HCT116 (cell line): ENCODE measurements around the gene OXCT2. TPM values are rescaled to one million over a fixed set of nuclear protein-coding genes. Genes with fewer than 3 reads are reported as not detected.
A peak's percentile ranks its signal among the peaks of the same experiment; 100 is the strongest.
"Not testable (repeated sequence)": the region's sequence is repeated elsewhere in the genome, so short reads cannot be mapped to it uniquely, and the experiment has no call there.

Experiments used
- ATAC-seq: fragments of 200-7000 bp; cut with Tn5 transposase; 2 replicates; pipeline ENCODE4 v1.9.1; 2020; ENCODE audit warnings: mild to moderate bottlenecking, moderate library complexity
- Bru-seq: library from RNA; stranded (reverse); fragments of 400-500 nt; gene quantifications from one replicate; lab custom pipeline; 2021; lab: Mats Ljungman, UMichigan
- BruChase-seq, 2 experiments: library from RNA; stranded (reverse); fragments of 400-500 nt; gene quantifications; one replicate each; lab custom pipeline; 2021; lab: Mats Ljungman, UMichigan
- BruUV-seq: library from RNA; stranded (reverse); fragments of 400-500 nt; replicated peaks from 2 replicates; lab custom pipeline; 2021; lab: Mats Ljungman, UMichigan
- CTCF ChIA-PET: fragments of 300-600 bp; sonication (Branson Sonifier 250); formaldehyde crosslinking; loops from one replicate; lab custom pipeline; 2021; ENCODE audit warnings: antibody characterized with exemption; lab: Charles Lee
- POLR2A ChIA-PET: fragments of 300-600, 350-600 bp; sonication (Branson Sonifier 250); formaldehyde crosslinking; loops from one replicate; lab custom pipeline; 2021; ENCODE audit warnings: antibody characterized with exemption; lab: Charles Lee
- RAD21 ChIA-PET, 2 experiments: fragments of 300-600 bp; sonication (Branson Sonifier 250); formaldehyde crosslinking; loops; one replicate each; lab custom pipeline; 2023; ENCODE audit warnings: low total read pairs in 2 of 2; ENCODE audit not compliant: uncharacterized antibody in 2 of 2, unreplicated experiment in 2 of 2, low non-redundant PET in 1 of 2; lab: Charles Lee
- DNase-seq: peaks from one replicate; pipeline ENCODE4 v3.0.0-alpha.2; 2010; ENCODE audit warnings: low read depth, low spot score
- H2AFZ ChIP-seq: fragments of 200-600 bp; shearing (Covaris generic), sonication (generic); 2 replicates; pipeline ENCODE4 v1.6.1; 2017; ENCODE audit warnings: low read depth, mixed run types, mixed read lengths, antibody characterized with exemption, low read length; ENCODE audit not compliant: poor library complexity, severe bottlenecking
- H3K27ac ChIP-seq: 2 replicates; pipeline ENCODE4 v1.5.1; 2012; ENCODE audit warnings: low read depth, low read length
- H3K27me3 ChIP-seq: fragments of 200-600 bp; sonication (generic); 2 replicates; pipeline ENCODE4 v1.6.1; 2016; ENCODE audit warnings: mixed run types, low read length, mixed read lengths; ENCODE audit not compliant: insufficient read depth
- H3K36me3 ChIP-seq, 2 experiments: fragments of 200-500 bp in 1 of 2; fragments of 200-600 bp in 1 of 2; sonication (Bioruptor generic) in 1 of 2; sonication (generic) in 1 of 2; 2 replicates each; pipeline versions ENCODE4 v1.5.1 to v1.6.1; 2014 to 2016; ENCODE audit warnings: low read length in 2 of 2, inconsistent platforms in 1 of 2, mixed read lengths in 1 of 2, mixed run types in 1 of 2; ENCODE audit not compliant: insufficient read depth in 2 of 2, control insufficient read depth in 1 of 2
- H3K4me1 ChIP-seq, 2 experiments: fragments of 200-600 bp in 1 of 2; sonication (generic) in 1 of 2; 2 replicates each; pipeline versions ENCODE4 v1.5.1 to v1.6.1; 2012 to 2017; ENCODE audit warnings: low read length in 2 of 2, inconsistent platforms in 1 of 2, mild to moderate bottlenecking in 1 of 2, mixed read lengths in 1 of 2, mixed run types in 1 of 2, moderate library complexity in 1 of 2; ENCODE audit not compliant: insufficient read depth in 2 of 2, control insufficient read depth in 1 of 2
- H3K4me2 ChIP-seq: fragments of 200-600 bp; sonication (generic); 2 replicates; pipeline ENCODE4 v1.6.1; 2017; ENCODE audit warnings: mixed run types, low read length, mixed read lengths
- H3K4me3 ChIP-seq, 2 experiments: fragments of 200-600 bp in 1 of 2; sonication (generic) in 1 of 2; replicated peaks in 1 of 2; 2 replicates each; pipeline ENCODE4 v1.5.1; 2011 to 2016; ENCODE audit warnings: low read length in 2 of 2, control low read depth in 1 of 2, low read depth in 1 of 2, mild to moderate bottlenecking in 1 of 2, mixed read lengths in 1 of 2, mixed run types in 1 of 2
- H3K79me2 ChIP-seq: fragments of 200-600 bp; sonication (generic); 2 replicates; pipeline ENCODE4 v1.6.1; 2017; ENCODE audit warnings: mild to moderate bottlenecking, mixed run types, low read length, moderate library complexity, mixed read lengths; ENCODE audit not compliant: insufficient read depth
- H3K9ac ChIP-seq: fragments of 200-600 bp; sonication (generic); 2 replicates; pipeline ENCODE4 v1.6.1; 2016; ENCODE audit warnings: low read length, mixed read lengths
- H3K9me2 ChIP-seq: fragments of 200-600 bp; sonication (generic), shearing (Covaris generic); 2 replicates; pipeline ENCODE4 v1.6.1; 2017; ENCODE audit warnings: mixed run types, mild to moderate bottlenecking, moderate library complexity; ENCODE audit not compliant: insufficient read depth
- H3K9me3 ChIP-seq, 2 experiments: fragments of 200-500 bp in 1 of 2; fragments of 200-600 bp in 1 of 2; sonication (Bioruptor generic) in 1 of 2; sonication (generic) in 1 of 2; 2 replicates each; pipeline ENCODE4 v1.6.1; 2014 to 2017; ENCODE audit warnings: low read length in 2 of 2, mixed read lengths in 2 of 2, inconsistent platforms in 1 of 2, low read depth in 1 of 2, mild to moderate bottlenecking in 1 of 2, mixed run types in 1 of 2, moderate library complexity in 1 of 2; ENCODE audit not compliant: control insufficient read depth in 1 of 2, insufficient read depth in 1 of 2
- H4K20me1 ChIP-seq: fragments of 200-600 bp; sonication (generic), shearing (Covaris generic); 2 replicates; pipeline ENCODE4 v1.6.1; 2017; ENCODE audit warnings: mixed run types, mild to moderate bottlenecking, moderate library complexity; ENCODE audit not compliant: insufficient read depth
- EGR1 ChIP-seq: IDR thresholded peaks from 2 replicates; pipeline ENCODE4 v1.6.1; 2012; ENCODE audit warnings: low read depth
- EZH2 ChIP-seq: fragments of 200-600 bp; sonication (generic); IDR thresholded peaks from 2 replicates; pipeline ENCODE4 v1.6.1; 2017; ENCODE audit warnings: antibody characterized with exemption, mixed run types
- EZH2phosphoT487 ChIP-seq: fragments of 200-600 bp; IDR thresholded peaks from 2 replicates; pipeline ENCODE4 v1.6.1; 2018; ENCODE audit warnings: antibody characterized with exemption, borderline replicate concordance
- FOSL1 ChIP-seq: IDR thresholded peaks from 2 replicates; pipeline ENCODE4 v1.6.1; 2012; ENCODE audit warnings: low read depth
- REST ChIP-seq: IDR thresholded peaks from 2 replicates; pipeline ENCODE4 v1.6.1; 2012; ENCODE audit warnings: low read depth
- SIN3A ChIP-seq: IDR thresholded peaks from 2 replicates; pipeline ENCODE4 v1.6.1; 2012; ENCODE audit warnings: low read depth
- SP1 ChIP-seq: IDR thresholded peaks from 2 replicates; pipeline ENCODE4 v1.6.1; 2012; ENCODE audit warnings: low read depth
- ZFX ChIP-seq: fragments of 450-650 bp; IDR thresholded peaks from 2 replicates; pipeline ENCODE4 v1.6.1; 2017
- intact Hi-C: fragments of 100-400 bp; cut with micrococcal nuclease; formaldehyde crosslinking; loops from 2 replicates; pipeline ENCODE4 v1.10.0; 2022
- long read RNA-seq: library from polyadenylated mRNA; unstranded; transcript quantifications from one replicate; pipeline ENCODE4 v2.0.0, GENCODE V29; 2021; ENCODE audit not compliant: unreplicated experiment
- polyA plus RNA-seq: library from polyadenylated mRNA; unstranded; fragments of >200 nt; gene quantifications from 2 replicates; pipeline ENCODE4 v1.2.1, GENCODE V29; 2012; ENCODE audit warnings: missing spikeins
- total RNA-seq: library from RNA; stranded (reverse); gene quantifications from one replicate; pipeline ENCODE4 v1.2.1, GENCODE V29; 2021; ENCODE audit not compliant: unreplicated experiment

The OXCT2 gene
- total RNA-seq, result 3.7 TPM
- polyA plus RNA-seq, result 1.3 and 1.4 TPM in 2 replicates
- Bru-seq, nascent RNA, result percentile 48 among the genes with signal in this experiment
- percentile 78 among the genes with signal in this experiment for BruChase-seq, experiment 1, labeled RNA remaining after a 6-hour chase
- BruChase-seq, experiment 2, labeled RNA remaining after a 2-hour chase, result percentile 72 among the genes with signal in this experiment
- long read RNA-seq, partial matches to known transcripts, result 0 of 2 reads
- long read RNA-seq, other reads (novel, unspliced or antisense), result 0 of 2 reads

GRCh38 chr1:39771022-39771532 lies at the start of gene OXCT2:
Gene OXCT2 (minus strand): TSS chr1:39771348. CDS start chr1:39771255, 93 bp downstream.
- H3K9me2 ChIP-seq, H3K9ac ChIP-seq, DNase-seq, H3K27me3 ChIP-seq, H2AFZ ChIP-seq, intact Hi-C loops, H3K4me1 ChIP-seq, BruUV-seq, ATAC-seq, H3K27ac ChIP-seq, H3K36me3 ChIP-seq, CTCF ChIA-PET, H3K4me3 ChIP-seq, H3K4me2 ChIP-seq, H3K79me2 ChIP-seq, H4K20me1 ChIP-seq, H3K9me3 ChIP-seq, RAD21 ChIA-PET, POLR2A ChIA-PET: not testable (repeated sequence)

- ChIA-PET RAD21 (no interaction called here), POLR2A (no interaction called here), CTCF (interaction anchor here (2.7 kb wide), 1 partner anchor 83 kb away, joined by 21 read pairs; the partner anchor contains the start of gene MYCL)
- no peak overlapping the region for H3K9ac ChIP-seq
- no peak for DNase-seq
- no peak overlapping the region for H3K27ac ChIP-seq
- no peak overlapping the region for H3K4me2 ChIP-seq
- peaks cover 0 to 15% of the 10 kb centered on the region in 2 experiments; a peak in 3 of 4 replicates for H3K4me1 ChIP-seq
- no peak for ATAC-seq
- H3K36me3 ChIP-seq, result no peaks in the 10 kb centered on the region
- H3K9me3 ChIP-seq, result no peaks in the 10 kb centered on the region
- no peaks in the 10 kb centered on the region for H4K20me1 ChIP-seq
- no peaks in the 10 kb centered on the region for H3K27me3 ChIP-seq
- intact Hi-C loops, result loop anchor here (10.0 kb wide), 1 partner anchor 516 kb away; no protein-coding TSS in a partner anchor
- no peaks in the 10 kb centered on the region for H3K9me2 ChIP-seq
- H2AFZ ChIP-seq, result no peak overlapping the region
- TF ChIP-seq ZFX (no peak), EZH2phosphoT487 (no peak), SP1 (no peak), EGR1 (no peak), FOSL1 (no peak), SIN3A (no peak), EZH2 (no peak), REST (no peak)
- no peaks in the 10 kb centered on the region for H3K79me2 ChIP-seq
- H3K4me3 ChIP-seq, result no peak overlapping the region
- BruUV-seq, result no TSS peak
Observed at GRCh38 chr1:39819091-39819812, 48.1 kb upstream of the OXCT2 start.
